T-cell (primary cell): ENCODE data around the gene CD247. TPM values are rescaled to one million over a fixed set of nuclear protein-coding genes. Genes with fewer than 3 reads are reported as not detected.

ENCODE experiments used
- ATAC-seq, 4 experiments: fragments of 200-7000 bp in 3 of 4; fragments of 150-1000 bp in 1 of 4; cut with Tn5 transposase; replicated peaks in 1 of 4; 1 replicate in 3 of 4; 2 replicates in 1 of 4; pipeline ENCODE4 v1.10.0; 2021; ENCODE audit warnings: moderate library complexity in 3 of 4, mild to moderate bottlenecking in 2 of 4, moderate number of reproducible peaks in 1 of 4
- CTCF ChIA-PET, 2 donors: fragments of 300-600 bp; sonication (Branson Sonifier 250); formaldehyde crosslinking; loops; one replicate each; lab custom pipeline; 2022; ENCODE audit warnings: antibody characterized with exemption in 2 of 2; lab: Charles Lee
- POLR2A ChIA-PET, 2 donors: fragments of 300-600 bp; sonication (Branson Sonifier 250); formaldehyde crosslinking; loops; one replicate each; lab custom pipeline; 2022; ENCODE audit warnings: antibody characterized with exemption in 2 of 2; lab: Charles Lee
- DNase-seq, 35 experiments: peaks; one replicate each; pipeline versions ENCODE4 v3.0.0 to v3.0.0-alpha.2; 2013 to 2023
- H3K27ac ChIP-seq: one replicate; pipeline ENCODE4 v1.5.1; 2013; ENCODE audit warnings: low read length
- H3K27me3 ChIP-seq, 2 experiments: replicated peaks in 1 of 2; 1 replicate in 1 of 2; 2 replicates in 1 of 2; pipeline versions ENCODE4 v1.6.1 to v1.7.0; 2013; ENCODE audit warnings: low read length in 1 of 2, mixed read lengths in 1 of 2; ENCODE audit not compliant: control insufficient read depth in 2 of 2, insufficient read depth in 2 of 2; ENCODE audit errors: extremely low read depth in 1 of 2
- H3K36me3 ChIP-seq, 2 donors: 1 replicate in 1 of 2; 2 replicates in 1 of 2; pipeline versions ENCODE4 v1.6.1 to v1.7.0; 2013; ENCODE audit warnings: low read length in 1 of 2; ENCODE audit not compliant: control insufficient read depth in 2 of 2, insufficient read depth in 1 of 2; ENCODE audit errors: extremely low read depth in 1 of 2
- H3K4me1 ChIP-seq, 2 experiments: 1 replicate in 1 of 2; 2 replicates in 1 of 2; pipeline versions ENCODE4 v1.6.1 to v1.7.0; 2013; ENCODE audit warnings: low read length in 2 of 2, mixed read lengths in 1 of 2; ENCODE audit not compliant: insufficient read depth in 2 of 2, control insufficient read depth in 1 of 2; ENCODE audit errors: extremely low read depth in 1 of 2
- H3K4me3 ChIP-seq, 2 donors: 1 replicate in 1 of 2; 2 replicates in 1 of 2; pipeline versions ENCODE4 v1.5.1 to v1.7.0; 2013; ENCODE audit warnings: mild to moderate bottlenecking in 2 of 2, low read length in 1 of 2, moderate library complexity in 1 of 2; ENCODE audit not compliant: control insufficient read depth in 1 of 2; ENCODE audit errors: extremely low read depth in 1 of 2
- H3K9me3 ChIP-seq: 2 replicates; pipeline ENCODE4 v1.7.0; 2013
- H3K27ac Mint-ChIP-seq, 2 donors: one replicate each; pipeline ENCODE4 v1.8.0; 2020 to 2021; ENCODE audit warnings: mild to moderate bottlenecking in 2 of 2, mixed read lengths in 2 of 2
- H3K27me3 Mint-ChIP-seq, 2 donors: one replicate each; pipeline ENCODE4 v1.8.0; 2021 to 2022; ENCODE audit warnings: mixed read lengths in 2 of 2
- H3K36me3 Mint-ChIP-seq: one replicate; pipeline ENCODE4 v1.8.0; 2021; ENCODE audit warnings: mixed read lengths
- H3K4me1 Mint-ChIP-seq, 3 donors: one replicate each; pipeline ENCODE4 v1.8.0; 2020 to 2022; ENCODE audit warnings: mixed read lengths in 3 of 3, mild to moderate bottlenecking in 1 of 3
- H3K4me3 Mint-ChIP-seq, 3 donors: one replicate each; pipeline ENCODE4 v1.8.0; 2020 to 2022; ENCODE audit warnings: mild to moderate bottlenecking in 3 of 3, mixed read lengths in 3 of 3, moderate library complexity in 3 of 3
- H3K9me3 Mint-ChIP-seq, 3 donors: one replicate each; pipeline ENCODE4 v1.8.0; 2020 to 2022; ENCODE audit warnings: mixed read lengths in 3 of 3
- WGBS: methylation state at CpG from one replicate; pipeline ENCODE4 v1.1.5; 2013; ENCODE audit warnings: missing lambda C conversion rate; ENCODE audit not compliant: insufficient coverage; 5-methylcytosine and 5-hydroxymethylcytosine counted together
- total RNA-seq, 35 experiments: library from RNA in 6 of 35; stranded (reverse) in 6 of 35; fragments of 120-200 nt in 1 of 35; gene quantifications; one replicate each; pipeline versions ENCODE4 v1.2.1 to v1.2.4 and lab custom pipeline; 2013 to 2026

CD247 gene
- total RNA-seq, 5 donors from 2014 or later (not counting 1 experiment from before 2014, with no cell fraction given): 324 to 414 (median 385) TPM

- ChIA-PET CTCF (no interaction called here), POLR2A (no interaction called here)
- Mint-ChIP-seq H3K27me3 (no peaks in the 10 kb centered on the region), H3K27ac (no peak overlapping the region), H3K9me3 (no peaks in the 10 kb centered on the region), H3K4me1 (peaks cover 3 to 8% (median 7%) of the 10 kb centered on the region in 3 donors), H3K4me3 (no peak overlapping the region), H3K36me3 (peaks cover 26% of the 10 kb centered on the region)
- Histone ChIP-seq H3K36me3 (peaks cover 4 to 5% of the 10 kb centered on the region in 2 donors), H3K27ac (no peak overlapping the region), H3K27me3 (no peaks in the 10 kb centered on the region), H3K4me1 (no peaks in the 10 kb centered on the region), H3K9me3 (no peaks in the 10 kb centered on the region), H3K4me3 (no peak overlapping the region)
- DNase-seq (no peak), ATAC-seq (no peak)
These were observed 99.1 kb downstream of the CD247 start for GRCh38 chr1:167419245-167419644.

GRCh38 chr1:167418391-167418790 lies 99.9 kb downstream of the CD247 start:
- ChIA-PET POLR2A (interaction anchor here in 1 of 2 donors (0.6 kb wide), 1 partner anchor 146 kb away, joined by 4 read pairs; no protein-coding TSS in a partner anchor), CTCF (interaction anchor here in 1 of 2 donors (0.6 kb wide), 1 partner anchor 1699 kb away, joined by 3 read pairs; no protein-coding TSS in a partner anchor)
- H3K9me3 ChIP-seq: no peaks in the 10 kb centered on the region
- no peaks in the 10 kb centered on the region for H3K27me3 ChIP-seq
- peaks cover 0 to 10% (median 4%) of the 10 kb centered on the region in 3 donors for H3K4me1 Mint-ChIP-seq
- H3K27ac ChIP-seq: no peak overlapping the region
- H3K27ac Mint-ChIP-seq: no peak overlapping the region
- ATAC-seq (no peak), DNase-seq (no peak)
- H3K9me3 Mint-ChIP-seq: no peaks in the 10 kb centered on the region
- no peak overlapping the region for H3K4me3 Mint-ChIP-seq
- H3K36me3 ChIP-seq: peaks cover 5 to 7% of the 10 kb centered on the region in 2 donors
- no peak overlapping the region for H3K4me3 ChIP-seq
- H3K4me1 ChIP-seq: no peaks in the 10 kb centered on the region
- H3K27me3 Mint-ChIP-seq: no peaks in the 10 kb centered on the region
- peaks cover 31% of the 10 kb centered on the region for H3K36me3 Mint-ChIP-seq

GRCh38 chr1:167416506-167416905 lies 101.8 kb downstream of the CD247 start:
- no peak overlapping the region for H3K4me3 Mint-ChIP-seq
- DNase-seq (no peak), ATAC-seq (no peak)
- no peaks in the 10 kb centered on the region for H3K27me3 Mint-ChIP-seq
- Histone ChIP-seq H3K36me3 (peaks cover 5 to 16% of the 10 kb centered on the region in 2 donors), H3K4me3 (no peak overlapping the region), H3K4me1 (no peaks in the 10 kb centered on the region), H3K9me3 (no peaks in the 10 kb centered on the region), H3K27me3 (no peaks in the 10 kb centered on the region), H3K27ac (no peak overlapping the region)
- POLR2A ChIA-PET: no interaction called here
- WGBS: no CpG with 5 or more reads among the region's 1 CpG
- no peaks in the 10 kb centered on the region for H3K9me3 Mint-ChIP-seq
- CTCF ChIA-PET: interaction anchor here in 1 of 2 donors (0.5 kb wide), 1 partner anchor 140 kb away, joined by 4 read pairs; no protein-coding TSS in a partner anchor
- H3K36me3 Mint-ChIP-seq: peaks cover 42% of the 10 kb centered on the region
- peaks cover 6 to 24% (median 10%) of the 10 kb centered on the region in 3 donors for H3K4me1 Mint-ChIP-seq
- H3K27ac Mint-ChIP-seq: no peak overlapping the region

GRCh38 chr1:167413328-167413727 lies 105.0 kb downstream of the CD247 start:
- Mint-ChIP-seq H3K4me3 (no peak overlapping the region), H3K4me1 (peaks cover 6 to 27% (median 12%) of the 10 kb centered on the region in 3 donors), H3K27me3 (no peaks in the 10 kb centered on the region), H3K36me3 (peaks cover 52% of the 10 kb centered on the region), H3K9me3 (no peaks in the 10 kb centered on the region), H3K27ac (no peak overlapping the region)
- WGBS: no CpG with 5 or more reads among the region's 3 CpGs
- ChIA-PET CTCF (no interaction called here), POLR2A (interaction anchor here (0.5 to 0.6 kb wide), 2 partner anchors 12 to 19 kb away, joined by 3 to 13 read pairs; no protein-coding TSS in a partner anchor)
- H3K9me3 ChIP-seq: no peaks in the 10 kb centered on the region
- DNase-seq (no peak), ATAC-seq (no peak)
- H3K27me3 ChIP-seq: no peaks in the 10 kb centered on the region
- H3K4me3 ChIP-seq: no peak overlapping the region
- H3K4me1 ChIP-seq: no peaks in the 10 kb centered on the region
- peaks cover 5 to 16% of the 10 kb centered on the region in 2 donors for H3K36me3 ChIP-seq
- H3K27ac ChIP-seq: no peak overlapping the region

- ChIA-PET POLR2A (no interaction called here), CTCF (interaction anchor here in 1 of 2 donors (0.6 kb wide), 1 partner anchor 127 kb away, joined by 3 read pairs; no protein-coding TSS in a partner anchor)
- no peak overlapping the region for H3K27ac ChIP-seq
- peaks cover 5 to 16% of the 10 kb centered on the region in 2 donors for H3K36me3 ChIP-seq
- Mint-ChIP-seq H3K9me3 (no peaks in the 10 kb centered on the region), H3K27ac (no peak overlapping the region), H3K36me3 (peaks cover 52% of the 10 kb centered on the region), H3K4me1 (peaks cover 6 to 24% (median 12%) of the 10 kb centered on the region in 3 donors), H3K4me3 (no peak overlapping the region), H3K27me3 (no peaks in the 10 kb centered on the region)
- no peak for DNase-seq
- no peaks in the 10 kb centered on the region for H3K9me3 ChIP-seq
- no peaks in the 10 kb centered on the region for H3K4me1 ChIP-seq
- no peak overlapping the region for H3K4me3 ChIP-seq
- ATAC-seq: no peak
- no peaks in the 10 kb centered on the region for H3K27me3 ChIP-seq
- WGBS: 64% methylated on average over 2 of the region's 5 CpGs
These were observed 105.4 kb downstream of the CD247 start for GRCh38 chr1:167412920-167413319.

GRCh38 chr1:167412072-167412471 lies 106.3 kb downstream of the CD247 start:
- Mint-ChIP-seq H3K4me3 (no peak overlapping the region), H3K27me3 (no peaks in the 10 kb centered on the region), H3K36me3 (peaks cover 56% of the 10 kb centered on the region), H3K27ac (no peak overlapping the region), H3K9me3 (no peaks in the 10 kb centered on the region), H3K4me1 (peaks cover 6 to 24% (median 12%) of the 10 kb centered on the region in 3 donors)
- Histone ChIP-seq H3K4me3 (no peak overlapping the region), H3K9me3 (no peaks in the 10 kb centered on the region), H3K27ac (no peak overlapping the region), H3K4me1 (no peaks in the 10 kb centered on the region), H3K27me3 (no peaks in the 10 kb centered on the region), H3K36me3 (peaks cover 5 to 16% of the 10 kb centered on the region in 2 donors)
- ATAC-seq: no peak
- whole genome bisulfite sequencing: 81% methylated on average over 3 of the region's 4 CpGs
- CTCF ChIA-PET: interaction anchor here (0.5 to 0.7 kb wide), 3 partner anchors 69 to 137 kb away, joined by 3 to 4 read pairs (median 3); no protein-coding TSS in a partner anchor
- POLR2A ChIA-PET: no interaction called here
- no peak for DNase-seq
